Ishikawa (cell line): ENCODE data around the gene SMPD3.

ENCODE experiments used
- CEBPB ChIP-seq: IDR thresholded peaks from 2 replicates; pipeline ENCODE4 v1.6.1; 2012
- CREB1 ChIP-seq: IDR thresholded peaks from 2 replicates; pipeline ENCODE4 v1.6.1; 2012; ENCODE audit warnings: low read depth
- EGR1 ChIP-seq: IDR thresholded peaks from 2 replicates; pipeline ENCODE4 v1.6.1; 2012
- EP300 ChIP-seq: IDR thresholded peaks from 2 replicates; pipeline ENCODE4 v1.6.1; 2012; ENCODE audit warnings: borderline replicate concordance
- FOXM1 ChIP-seq: IDR thresholded peaks from 2 replicates; pipeline ENCODE4 v1.6.1; 2012; ENCODE audit warnings: low read depth, borderline replicate concordance
- NFIC ChIP-seq: IDR thresholded peaks from 2 replicates; pipeline ENCODE4 v1.6.1; 2012
- RAD21 ChIP-seq: IDR thresholded peaks from 2 replicates; pipeline ENCODE4 v1.6.1; 2012; ENCODE audit warnings: low read depth
- TCF12 ChIP-seq: IDR thresholded peaks from 2 replicates; pipeline ENCODE4 v1.6.1; 2012; ENCODE audit warnings: low read depth
- TEAD4 ChIP-seq: IDR thresholded peaks from 2 replicates; pipeline ENCODE4 v1.6.1; 2012
- YY1 ChIP-seq: IDR thresholded peaks from 2 replicates; pipeline ENCODE4 v1.6.1; 2012; ENCODE audit warnings: low read depth
- TF ChIP-seq, protein P1 (sequence below): IDR thresholded peaks from 2 replicates; pipeline ENCODE4 v1.6.1; 2012

DNA sequence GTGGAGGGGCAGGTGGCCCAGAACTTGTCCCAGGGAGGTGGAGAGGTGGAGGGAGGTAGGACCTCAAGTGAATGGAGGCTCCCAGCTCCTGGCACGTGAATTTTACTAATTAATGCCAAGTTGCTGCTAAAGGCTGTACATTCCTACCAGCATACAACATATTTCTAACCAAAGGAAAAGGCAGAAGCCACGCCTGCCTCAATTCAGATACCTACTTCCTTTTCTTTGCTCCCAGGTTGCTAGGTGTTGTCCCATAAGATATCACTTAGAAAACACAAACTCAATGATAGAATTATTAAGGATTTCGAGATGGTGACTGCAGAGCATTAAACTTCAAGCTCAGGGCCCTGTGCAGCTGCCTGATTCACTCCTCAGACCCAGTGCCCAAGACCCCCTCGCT lies 20.5 kb upstream of the SMPD3 start:
- no peak for TF ChIP-seq RAD21
- no peak for TF ChIP-seq EP300
- no peak for TF ChIP-seq CEBPB
- TF ChIP-seq EGR1 = no peak
- TF ChIP-seq YY1 = no peak
- no peak for TF ChIP-seq TEAD4
- no peak for TF ChIP-seq TCF12
- TF ChIP-seq, protein P1, sequence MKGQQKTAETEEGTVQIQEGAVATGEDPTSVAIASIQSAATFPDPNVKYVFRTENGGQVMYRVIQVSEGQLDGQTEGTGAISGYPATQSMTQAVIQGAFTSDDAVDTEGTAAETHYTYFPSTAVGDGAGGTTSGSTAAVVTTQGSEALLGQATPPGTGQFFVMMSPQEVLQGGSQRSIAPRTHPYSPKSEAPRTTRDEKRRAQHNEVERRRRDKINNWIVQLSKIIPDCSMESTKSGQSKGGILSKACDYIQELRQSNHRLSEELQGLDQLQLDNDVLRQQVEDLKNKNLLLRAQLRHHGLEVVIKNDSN = no peak
- TF ChIP-seq CREB1 = no peak
- TF ChIP-seq NFIC = no peak
- no peak for TF ChIP-seq FOXM1
